ENCODE results near the gene SULT6B1. TPM values are rescaled to one million over a fixed set of nuclear protein-coding genes. Genes with fewer than 3 reads are reported as not detected.
"Not testable (repeated sequence)": the region's sequence is repeated elsewhere in the genome, so short reads cannot be mapped to it uniquely, and the experiment has no call there.

Gene SULT6B1, protein sequence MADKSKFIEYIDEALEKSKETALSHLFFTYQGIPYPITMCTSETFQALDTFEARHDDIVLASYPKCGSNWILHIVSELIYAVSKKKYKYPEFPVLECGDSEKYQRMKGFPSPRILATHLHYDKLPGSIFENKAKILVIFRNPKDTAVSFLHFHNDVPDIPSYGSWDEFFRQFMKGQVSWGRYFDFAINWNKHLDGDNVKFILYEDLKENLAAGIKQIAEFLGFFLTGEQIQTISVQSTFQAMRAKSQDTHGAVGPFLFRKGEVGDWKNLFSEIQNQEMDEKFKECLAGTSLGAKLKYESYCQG
- polyA plus RNA-seq (ENCODE audit: insufficient read length), result not detected

DNA sequence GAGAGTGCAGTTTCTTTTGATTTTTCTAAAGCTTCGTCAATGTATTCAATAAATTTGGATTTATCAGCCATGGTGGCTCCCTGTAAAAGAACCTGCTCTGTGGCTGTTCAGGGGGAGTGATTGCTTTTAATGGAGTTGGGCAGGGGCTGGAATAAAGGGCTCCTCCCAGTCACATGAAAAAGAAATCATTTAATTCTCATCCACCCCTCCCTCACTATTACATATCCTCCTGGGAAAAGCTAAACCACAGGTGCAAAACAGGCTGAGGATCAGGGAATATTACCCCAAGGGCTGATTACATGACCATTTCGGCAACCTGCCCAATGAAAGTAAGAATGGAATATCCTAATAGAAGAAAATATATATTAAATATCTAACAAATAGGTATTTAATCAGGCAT, at the start of gene SULT6B1:
Gene SULT6B1 (minus strand): TSS at position 101 of the 400 bp plus-strand sequence. CDS start 30 bp downstream, at position 71.
- no peak for DNase-seq

- peak; percentile 13 for DNase-seq
These were observed 43.9 kb upstream of the SULT6B1 start for GRCh38 chr2:37232131-37232933.

GRCh38 chr2:37231241-37232130, 43.0 kb upstream of the SULT6B1 start, which contains the start of the genes CEBPZ and NDUFAF7:
TSS of gene CEBPZ (minus strand) at chr2:37231596. CDS start at chr2:37231567, 29 bp downstream.
TSS of gene NDUFAF7 (plus strand) at chr2:37231658. CDS start at chr2:37231706, 48 bp downstream.
- DNase-seq, result peak; percentile 95

- DNase-seq, result peak; percentile 11
These were observed 42.1 kb upstream of the SULT6B1 start for GRCh38 chr2:37230581-37230980.

DNA sequence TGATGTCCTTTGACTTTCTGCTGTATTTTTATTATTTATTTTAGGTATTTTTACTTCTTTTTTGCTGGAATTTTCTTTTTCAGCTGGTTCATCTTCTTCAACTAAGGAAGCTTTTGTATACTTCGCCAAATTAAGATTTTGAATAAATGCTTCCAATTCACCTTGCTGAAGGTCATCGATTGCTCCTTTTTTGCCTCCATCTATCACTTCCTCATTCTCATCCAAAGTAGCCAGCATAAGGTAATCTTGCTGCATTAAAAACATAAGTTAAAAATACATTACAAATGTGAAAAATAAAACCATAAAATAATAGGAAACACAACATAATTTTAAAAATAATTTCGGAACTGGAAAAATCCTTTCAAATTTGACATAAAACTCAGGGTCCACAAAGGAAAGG, 40.3 kb upstream of the SULT6B1 start:
- no peak for DNase-seq

- DNase-seq, result no peak
These were observed 38.4 kb upstream of the SULT6B1 start for GRCh38 chr2:37226863-37227262.

- DNase-seq, result not testable (repeated sequence)
These were observed 36.7 kb upstream of the SULT6B1 start for GRCh38 chr2:37225129-37225528.

- DNase-seq, result no peak
These were observed 35.6 kb upstream of the SULT6B1 start for GRCh38 chr2:37224063-37224462.

GRCh38 chr2:37223131-37223530, 34.7 kb upstream of the SULT6B1 start:
- no peak for DNase-seq

DNA sequence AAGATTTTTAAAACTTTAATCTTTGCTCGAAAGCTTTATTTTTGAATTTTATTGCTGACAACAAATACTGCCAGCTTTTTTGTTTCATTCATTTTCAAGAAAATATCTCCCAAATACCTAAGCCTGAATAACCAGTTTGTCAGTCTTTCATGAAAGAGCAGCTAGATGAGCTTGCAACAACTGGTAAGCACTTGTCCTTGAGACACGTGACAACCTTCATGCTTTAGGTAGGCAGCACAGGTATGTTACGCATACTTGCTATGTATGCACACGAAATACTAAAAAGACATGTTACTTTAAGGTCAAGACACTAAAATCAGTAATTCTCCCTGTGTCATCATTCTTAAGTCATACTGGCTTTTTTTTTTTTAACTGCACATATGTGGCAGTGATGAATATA, 30.6 kb upstream of the SULT6B1 start:
- no peak for DNase-seq

DNA sequence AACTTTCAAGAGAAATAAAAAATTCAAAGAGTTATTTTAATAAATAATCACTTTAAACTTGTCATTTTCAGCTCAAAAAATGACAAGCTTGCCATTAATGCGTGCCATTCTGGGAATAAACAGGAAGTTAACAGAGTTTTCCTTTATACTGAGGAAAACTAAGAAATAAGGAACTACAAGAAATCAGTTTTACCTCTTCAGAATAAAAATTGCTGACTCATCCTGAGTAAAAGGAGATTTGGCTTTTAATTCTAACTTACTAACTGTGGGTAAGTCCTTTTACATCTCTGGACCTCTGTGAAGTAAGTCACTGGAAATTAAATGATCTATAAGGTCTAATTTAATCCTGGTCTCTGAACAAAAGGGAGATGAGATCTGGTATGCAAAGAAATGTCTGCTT, 26.8 kb upstream of the SULT6B1 start:
- no peak for DNase-seq

- DNase-seq, result no peak
These were observed 23.5 kb upstream of the SULT6B1 start for GRCh38 chr2:37211939-37212338.

DNA sequence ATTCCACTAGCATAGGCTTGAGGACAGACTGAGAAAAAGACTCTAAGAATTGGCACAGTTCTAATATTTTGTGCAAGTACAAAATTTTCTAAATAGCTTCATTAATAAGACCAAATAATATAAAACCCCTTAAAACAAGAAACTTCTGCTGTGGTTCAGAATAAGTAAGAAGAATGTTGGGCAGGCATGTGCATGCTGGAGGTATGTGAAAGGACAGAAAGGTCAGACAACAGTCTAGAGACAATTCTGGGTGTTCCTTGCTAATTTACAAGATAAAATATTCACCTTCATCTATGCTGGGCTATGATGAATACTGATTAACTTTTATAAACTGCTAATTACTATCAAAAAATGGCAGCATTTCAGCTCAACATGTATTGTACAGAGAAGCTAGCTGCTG, 22.7 kb upstream of the SULT6B1 start:
- DNase-seq, result no peak

- not testable (repeated sequence) for DNase-seq
These were observed 18.3 kb upstream of the SULT6B1 start for GRCh38 chr2:37206760-37207159.

DNA sequence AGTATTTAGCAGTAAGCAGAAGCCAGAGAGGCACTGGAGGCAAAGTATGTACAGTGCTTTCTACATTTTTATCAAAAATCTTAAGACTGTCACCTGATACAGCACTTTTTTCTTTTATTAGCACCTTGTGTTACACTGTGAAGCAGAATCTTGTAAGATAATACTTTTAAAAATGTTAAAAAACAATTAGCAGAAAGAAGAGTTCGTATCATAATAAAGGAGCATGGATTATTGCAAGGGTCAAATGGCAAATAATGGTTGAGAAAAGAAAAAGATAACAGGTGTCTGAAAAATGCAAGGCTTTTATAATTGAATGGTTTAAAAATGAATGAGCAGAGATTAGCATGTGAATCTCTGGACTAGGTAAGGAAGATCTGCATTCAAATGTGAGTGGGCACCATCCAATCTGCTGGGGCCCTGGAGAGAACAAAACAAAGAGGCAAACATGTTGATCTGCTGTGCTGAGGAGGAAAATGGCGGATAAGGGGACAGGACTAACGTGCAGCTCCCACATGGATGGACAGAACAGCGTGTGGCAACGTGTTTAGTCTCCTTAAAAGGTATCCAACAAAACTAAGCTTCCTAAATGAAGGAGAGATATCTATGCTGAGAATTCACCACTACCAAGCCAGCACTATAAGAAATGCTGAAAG, 17.3 kb upstream of the SULT6B1 start:
- no peak for DNase-seq

DNA sequence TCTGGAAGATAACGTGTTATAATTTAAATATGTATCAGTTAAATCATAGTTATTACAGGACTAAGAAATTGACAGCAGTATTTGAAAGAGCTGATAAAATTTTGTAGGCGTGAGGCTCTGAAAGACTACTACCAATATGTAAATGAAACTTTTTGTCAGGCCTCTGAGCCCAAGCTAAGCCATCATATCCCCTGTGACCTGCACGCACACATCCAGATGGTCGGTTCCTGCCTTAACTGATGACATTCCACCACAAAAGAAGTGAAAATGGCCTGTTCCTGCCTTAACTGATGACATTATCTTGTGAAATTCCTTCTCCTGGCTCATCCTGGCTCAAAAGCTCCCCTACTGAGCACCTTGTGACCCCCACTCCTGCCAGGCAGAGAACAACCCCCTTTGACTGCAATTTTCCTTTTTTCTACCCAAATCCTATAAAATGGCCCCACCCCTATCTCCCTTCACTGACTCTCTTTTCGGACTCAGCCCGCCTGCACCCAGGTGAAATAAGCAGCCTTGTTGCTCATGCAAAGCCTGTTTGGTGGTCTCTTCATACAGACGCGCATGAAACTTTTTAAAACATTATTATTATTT, 16.7 kb upstream of the SULT6B1 start:
- DNase-seq, result not testable (repeated sequence)

- DNase-seq, result no peak
These were observed 15.2 kb upstream of the SULT6B1 start for GRCh38 chr2:37203708-37204107.

DNA sequence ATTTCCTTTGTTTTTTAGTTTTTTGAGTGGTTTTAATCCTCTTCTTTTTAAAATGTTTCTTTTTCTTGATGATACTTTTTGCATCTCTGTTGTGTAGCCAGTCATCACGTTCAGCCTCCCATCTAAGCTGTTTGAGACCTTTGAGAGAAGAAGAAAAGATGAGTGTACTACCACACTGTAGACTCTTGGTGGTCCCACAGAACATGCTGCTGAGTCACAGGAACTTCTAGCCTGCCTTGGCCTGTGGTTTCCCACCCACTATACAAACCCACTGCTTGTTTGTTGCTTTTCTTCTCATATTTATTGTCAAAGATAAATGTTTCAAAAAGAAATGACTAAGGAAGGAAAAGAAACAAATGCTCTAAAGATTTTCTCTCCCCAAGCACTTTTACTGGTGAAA, 13.3 kb upstream of the SULT6B1 start:
- DNase-seq, result no peak

DNA sequence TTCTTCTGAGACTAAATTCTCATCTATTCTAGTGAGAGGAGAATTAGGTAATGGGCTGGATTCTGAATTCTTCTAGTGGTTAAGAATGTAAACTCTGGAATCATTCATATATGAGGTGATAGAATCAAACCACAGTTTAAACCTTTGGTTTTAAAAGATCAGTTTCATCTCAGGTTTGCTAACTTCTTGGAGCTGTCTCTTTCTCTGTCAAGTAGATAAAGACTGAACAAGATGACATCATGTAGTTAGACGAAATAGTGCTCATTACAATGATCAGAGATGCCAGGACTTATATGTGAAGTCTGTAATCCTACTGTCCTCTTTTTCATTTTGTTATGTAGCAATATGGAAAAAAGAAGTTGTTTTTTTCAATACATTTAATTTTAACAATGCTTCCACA, 12.7 kb upstream of the SULT6B1 start:
- no peak for DNase-seq

GRCh38 chr2:37198681-37199065, 10.2 kb upstream of the SULT6B1 start:
- no peak for DNase-seq

DNA sequence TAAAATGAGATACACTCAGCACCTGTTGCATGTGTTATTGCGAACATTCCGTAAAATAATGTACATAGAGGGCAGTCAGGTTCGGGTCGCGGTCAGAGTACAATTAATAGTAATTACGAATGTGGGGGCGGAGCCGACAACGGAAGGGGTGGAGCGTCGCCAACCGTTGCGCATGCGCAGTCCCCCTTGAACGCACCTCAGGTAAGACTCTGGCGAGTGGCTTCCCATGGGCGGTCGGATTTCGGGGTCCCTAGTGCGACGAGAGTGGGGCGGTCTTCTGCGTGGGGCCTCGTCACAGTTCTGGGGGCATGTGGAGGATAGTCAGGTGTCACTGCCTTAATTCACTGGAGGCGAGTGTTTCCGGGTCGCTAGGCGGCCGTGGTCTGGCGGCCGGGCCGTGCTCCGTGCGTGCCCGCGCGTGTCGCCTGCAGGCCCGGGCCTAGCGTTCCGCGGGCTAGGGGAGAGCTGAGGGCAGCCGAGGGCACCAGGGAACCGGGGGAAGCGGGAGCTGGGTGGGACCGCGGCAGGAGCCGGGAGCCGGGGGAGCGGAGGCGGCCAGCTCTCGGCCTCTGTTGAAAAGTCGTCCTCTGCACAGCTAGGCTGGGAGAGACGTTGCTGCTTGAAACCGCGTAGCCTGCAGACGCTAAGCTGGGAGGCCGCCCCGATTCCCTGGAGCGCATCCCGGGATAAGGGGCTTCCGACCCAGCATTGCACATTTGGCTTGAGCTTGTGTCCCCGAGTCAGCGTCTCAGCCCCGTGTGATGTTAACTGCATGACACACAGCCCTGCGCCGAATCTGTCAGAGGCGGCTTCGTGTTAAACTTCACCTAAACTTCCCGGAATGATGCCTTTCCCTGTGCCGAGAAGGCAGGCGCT, 8.1 kb upstream of the SULT6B1 start, which contains the start of gene CEBPZOS:
Gene CEBPZOS (plus strand): TSS at position 177 of the 876 bp plus-strand sequence. CDS start 3,209 bp downstream, outside the sequence.
- peak; percentile 87 for DNase-seq

Measured in hindlimb muscle (tissue), 1 donor.